Measurements from ENCODE around the gene OFD1.
"Not testable (repeated sequence)": the region's sequence is repeated elsewhere in the genome, so short reads cannot be mapped to it uniquely, and the experiment has no call there.

- not testable (repeated sequence) for TF ChIP-seq CTCF, POLR2A (IDR thresholded peaks at IDR 0.05)
These were observed 9.7 kb upstream of the OFD1 start for GRCh38 chrX:13724878-13725277.

Measured in esophagus squamous epithelium (tissue), 4 donors.